ELR (cell line): ENCODE results near the gene RPS8.
"Not testable (repeated sequence)": the region's sequence is repeated elsewhere in the genome, so short reads cannot be mapped to it uniquely, and the experiment has no call there.

Experiments used
- DNase-seq: peaks from one replicate; pipeline ENCODE4 v3.0.0-alpha.2; 2015; ENCODE audit warnings: low read depth

The RPS8 gene

DNA sequence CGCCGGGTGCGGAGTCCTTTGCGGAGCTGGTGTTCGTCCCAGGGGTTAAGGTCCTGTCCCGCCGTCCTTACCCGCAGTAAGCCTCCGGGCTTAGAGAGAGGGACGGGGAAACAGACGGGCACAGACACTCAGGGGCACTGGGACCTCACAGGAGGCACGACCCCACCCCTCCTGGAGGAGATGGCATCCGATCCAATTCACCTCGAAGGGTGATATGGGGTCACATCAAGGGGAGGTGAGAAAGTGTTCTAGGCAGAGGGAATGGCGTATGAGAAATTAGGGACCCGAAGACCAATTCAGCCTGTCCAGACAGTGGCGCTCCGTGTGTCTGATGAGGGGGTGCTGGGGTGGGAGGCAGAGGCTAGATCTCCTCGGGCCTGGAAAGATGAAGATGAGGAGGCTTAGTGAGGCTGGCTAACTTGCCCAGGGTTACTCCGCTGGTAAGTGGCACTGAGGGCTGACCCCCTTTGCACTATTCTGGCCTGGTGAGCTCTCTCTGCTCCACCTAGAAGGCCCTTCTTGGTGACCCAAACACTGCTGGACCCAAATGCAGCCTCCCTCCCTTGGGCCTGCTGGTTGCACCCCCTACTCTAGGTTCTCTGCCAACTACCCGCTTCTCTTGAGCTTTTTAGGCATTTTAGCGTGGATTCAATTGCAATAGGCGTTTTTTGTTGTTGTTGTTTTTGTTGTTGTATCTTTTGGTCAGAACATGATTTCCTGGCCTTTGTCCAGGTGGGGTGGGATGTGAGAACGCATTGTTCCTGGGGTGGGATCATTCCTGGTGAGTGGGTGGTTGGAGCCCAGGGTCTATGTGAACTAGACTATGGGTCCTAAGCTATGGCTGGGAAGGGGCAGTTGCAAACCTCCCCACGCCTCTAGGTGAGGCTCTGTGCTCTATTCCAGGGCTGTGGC, 45.2 kb downstream of the RPS8 start:
- DNase-seq, result no peak

DNA sequence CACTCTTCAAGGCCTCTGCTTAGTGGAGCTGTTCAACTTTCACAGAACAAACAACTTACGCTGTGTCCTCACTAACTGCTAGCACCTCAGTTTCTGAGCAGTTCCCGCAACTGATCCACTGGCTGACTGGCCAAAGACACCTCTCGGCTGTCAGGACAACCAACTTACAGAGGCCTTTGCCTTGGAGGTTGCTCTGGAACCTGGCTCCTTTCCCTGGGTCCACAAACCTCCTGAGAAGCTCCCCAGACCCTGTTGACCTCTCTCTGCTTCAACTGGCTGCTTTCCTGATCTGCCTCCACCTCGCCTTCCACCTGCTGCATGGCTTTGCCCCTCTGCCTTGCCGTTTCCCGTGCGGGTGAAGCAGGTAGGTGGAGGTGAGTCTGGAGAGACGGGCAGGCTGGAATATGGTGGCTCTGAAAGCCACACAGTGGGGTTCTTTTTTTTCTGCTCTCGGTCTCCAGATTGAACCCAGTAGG, 45.9 kb downstream of the RPS8 start:
- DNase-seq, result no peak

DNA sequence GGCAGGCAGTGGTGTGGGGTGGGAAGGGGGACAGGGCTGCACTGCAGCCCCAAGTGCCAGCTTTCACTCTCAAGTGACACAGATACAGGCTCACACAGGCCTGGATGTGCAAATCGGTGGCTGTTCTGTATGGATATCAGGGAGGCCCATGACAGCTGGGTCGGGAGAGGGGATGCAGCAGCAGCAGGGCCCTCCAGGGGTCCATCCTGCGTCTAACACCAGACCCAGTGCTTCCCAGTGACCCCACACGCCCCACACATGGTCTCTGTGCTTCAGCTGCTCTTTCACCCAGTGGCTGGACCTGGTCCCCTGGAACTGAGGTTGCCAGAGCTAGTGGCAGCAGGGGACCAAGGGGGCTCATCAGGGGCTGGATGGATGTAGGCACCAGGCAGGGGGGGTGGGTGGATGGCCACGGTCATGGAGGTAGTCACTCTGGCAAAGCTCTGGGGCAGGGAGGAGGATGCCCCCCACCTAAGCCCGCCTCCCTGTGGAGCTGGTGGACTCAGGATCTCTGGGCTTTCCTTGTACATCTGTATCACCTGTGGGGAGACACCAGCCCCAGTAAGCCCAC, 46.9 kb downstream of the RPS8 start:
- DNase-seq, result no peak

DNA sequence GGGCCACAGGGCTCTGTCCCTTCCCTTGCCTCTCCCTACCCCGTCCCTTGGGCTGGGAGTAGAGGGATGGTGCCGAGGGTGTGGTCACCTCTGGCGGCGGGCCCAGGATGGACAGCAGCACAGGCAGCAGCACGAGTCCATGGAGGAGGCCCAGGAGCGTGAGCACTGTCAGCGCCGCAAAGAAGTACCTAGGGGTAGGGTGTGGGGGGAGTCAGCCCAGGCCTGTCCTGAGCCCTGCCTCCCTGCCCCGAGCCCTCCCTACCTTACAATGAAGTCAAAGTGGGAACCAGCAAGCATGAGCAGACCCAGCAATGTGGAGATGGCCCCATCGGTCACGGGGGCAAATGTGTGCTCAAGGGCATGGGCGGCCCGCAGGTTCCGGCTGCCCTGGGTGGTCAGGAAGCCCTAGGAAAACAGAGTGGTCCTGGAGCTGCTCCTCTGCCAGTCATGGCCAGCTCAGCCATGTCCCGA, 47.7 kb downstream of the RPS8 start:
- no peak for DNase-seq

DNA sequence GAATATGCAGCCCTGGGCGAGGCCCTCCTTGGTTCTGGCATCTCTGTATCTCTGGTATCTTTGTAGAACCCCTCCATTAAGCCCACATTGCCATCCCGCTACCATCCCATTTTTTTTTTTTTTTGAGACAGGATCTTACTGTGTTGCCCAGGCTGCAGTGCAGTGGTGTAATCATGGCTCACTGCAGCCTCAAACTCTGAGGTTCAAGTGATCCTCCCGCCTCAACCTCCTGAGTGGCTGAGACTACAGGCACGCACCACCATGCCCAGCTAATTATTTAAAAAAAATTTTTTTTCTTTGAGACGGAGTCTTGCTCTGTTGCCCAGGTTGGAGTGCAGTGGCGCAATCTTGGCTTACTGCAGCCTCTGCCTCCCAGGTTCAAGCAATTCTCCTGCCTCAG, 49.1 kb downstream of the RPS8 start:
- DNase-seq, result not testable (repeated sequence)

DNA sequence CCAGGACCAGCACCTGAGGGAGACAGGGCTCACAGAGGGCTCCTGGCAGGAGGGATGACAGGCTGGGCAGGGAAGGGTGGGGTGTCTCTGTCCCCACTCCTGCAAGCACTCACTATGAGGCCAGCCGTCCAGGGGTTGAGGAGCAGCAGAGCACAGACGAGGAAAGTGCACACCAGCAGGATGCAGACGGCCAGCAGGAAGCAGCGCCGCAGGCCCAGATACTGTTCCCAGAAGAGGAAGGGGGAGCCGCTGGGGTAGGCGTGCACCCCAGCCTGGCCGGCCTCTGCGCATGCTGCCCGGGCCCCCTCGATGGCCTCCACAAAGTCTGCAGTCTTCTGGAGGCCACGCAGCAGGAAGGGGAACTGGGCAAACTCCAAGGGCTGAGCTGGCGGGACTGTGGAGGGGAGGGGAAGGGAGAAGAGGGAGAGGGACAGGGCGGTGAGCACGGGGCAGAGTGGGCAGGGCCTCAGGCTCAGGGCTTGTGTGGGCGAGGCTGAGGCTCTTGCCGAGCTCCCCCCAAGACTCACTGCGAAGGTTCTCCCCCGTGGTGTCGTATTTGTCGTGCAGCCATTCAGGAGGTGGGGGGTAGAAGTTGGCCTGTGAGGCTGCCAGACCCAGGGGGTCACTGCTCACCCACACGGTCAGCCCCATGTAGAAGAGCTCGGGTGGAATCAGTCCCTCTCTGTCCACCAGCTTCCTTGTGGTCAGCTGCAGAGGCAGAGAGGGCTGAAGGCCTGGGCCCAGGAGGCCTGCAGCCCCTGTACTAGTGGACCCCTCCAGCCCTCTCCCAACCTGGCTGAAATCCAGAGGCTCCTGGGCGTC, 51.2 kb downstream of the RPS8 start:
- no peak for DNase-seq

DNA sequence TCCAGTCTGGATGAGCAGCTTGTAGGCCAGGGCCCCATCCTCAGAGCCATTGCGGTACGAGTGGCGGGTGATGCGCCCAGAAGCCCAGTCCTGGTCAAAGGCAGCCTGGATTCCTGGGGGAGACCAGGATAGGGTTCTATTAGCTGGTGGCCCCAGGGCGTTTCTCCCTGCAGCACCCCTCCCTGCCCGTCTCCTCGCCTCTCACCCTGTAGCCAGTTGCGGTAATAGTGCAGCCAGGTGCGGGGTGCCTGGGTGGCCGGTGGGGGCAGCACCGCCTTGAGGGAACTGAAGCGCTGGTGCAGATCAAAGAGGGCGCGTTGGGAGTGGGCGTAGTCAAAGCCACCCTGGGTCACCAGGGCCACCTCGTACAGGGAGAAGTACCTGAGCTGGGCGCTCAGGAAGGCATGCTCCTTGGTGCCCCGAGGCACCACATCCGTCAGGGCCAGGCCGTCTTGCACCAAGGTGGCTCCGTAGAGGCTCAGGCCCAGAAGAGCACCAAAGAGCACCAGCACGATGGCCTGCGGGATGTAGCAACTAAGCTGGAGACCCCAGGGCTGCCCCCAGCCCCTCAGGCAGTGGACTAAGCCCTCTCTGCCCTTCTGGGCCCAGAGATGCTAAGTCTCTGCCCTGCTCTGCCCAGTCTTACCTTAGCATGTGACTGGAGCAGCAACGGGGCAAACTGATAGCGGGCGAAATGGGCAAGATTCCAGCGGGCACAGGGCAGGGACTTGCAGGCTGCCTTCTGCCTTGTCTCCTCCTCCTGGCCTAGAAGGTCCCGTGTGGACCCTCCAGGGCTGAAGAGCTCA, 52.1 kb downstream of the RPS8 start:
- DNase-seq, result no peak

DNA sequence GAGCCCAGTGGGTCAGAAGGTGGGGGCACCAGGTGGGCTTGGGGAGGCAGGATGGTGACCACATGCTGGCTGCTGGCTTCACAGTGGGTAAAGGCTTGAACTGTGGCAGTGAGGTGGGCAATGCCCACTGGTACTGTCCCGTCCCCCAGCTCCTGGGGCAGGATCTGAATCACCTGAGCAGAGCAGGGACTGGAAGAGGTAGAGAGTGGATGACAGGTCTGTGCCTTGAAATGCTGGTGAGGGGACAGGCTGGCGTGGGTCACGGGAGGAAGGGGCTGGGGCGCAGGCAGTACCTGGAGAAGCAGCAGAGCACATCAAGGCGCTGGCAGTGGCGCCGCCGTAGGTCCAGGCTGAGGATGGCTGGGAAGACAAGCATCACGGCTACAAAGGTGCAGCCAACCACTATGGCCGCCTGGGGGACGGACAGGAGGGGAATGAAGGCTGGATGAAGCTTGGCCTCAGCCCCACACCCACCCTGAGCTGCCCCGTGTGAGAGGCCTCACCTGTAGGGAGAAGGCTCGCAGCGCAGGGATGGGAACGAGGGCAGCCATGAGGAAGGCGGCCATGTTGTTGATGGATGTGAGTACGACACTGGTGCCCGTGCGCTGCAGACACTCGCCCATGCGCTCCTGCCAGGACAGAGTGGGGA, 52.8 kb downstream of the RPS8 start:
- DNase-seq, result no peak
